Measurements from ENCODE around the gene RUNX1.

Gene RUNX1

GRCh38 chr21:34944015-34944755, 104.9 kb downstream of the RUNX1 start:
- DNase-seq (ENCODE audit: low spot score): no peak

GRCh38 chr21:34942911-34943310, 106.2 kb downstream of the RUNX1 start:
- DNase-seq (ENCODE audit: low spot score): no peak

- no peak for DNase-seq (ENCODE audit: low spot score)
Measured at GRCh38 chr21:34941162-34941561, 107.9 kb downstream of the RUNX1 start.

- DNase-seq (ENCODE audit: low spot score): no peak
Measured at GRCh38 chr21:34939673-34940331, 109.3 kb downstream of the RUNX1 start.

GRCh38 chr21:34938089-34938764, 110.9 kb downstream of the RUNX1 start:
- DNase-seq (ENCODE audit: low spot score): no peak

GRCh38 chr21:34936883-34937563, 112.1 kb downstream of the RUNX1 start:
- no peak for DNase-seq (ENCODE audit: low spot score)

GRCh38 chr21:34936371-34936789, 112.7 kb downstream of the RUNX1 start:
- no peak for DNase-seq (ENCODE audit: low spot score)

- DNase-seq (ENCODE audit: low spot score): no peak
Measured at GRCh38 chr21:34935898-34936297, 113.2 kb downstream of the RUNX1 start.

- DNase-seq (ENCODE audit: low spot score): no peak
Measured at GRCh38 chr21:34935452-34935851, 113.7 kb downstream of the RUNX1 start.

GRCh38 chr21:34934350-34934749, 114.8 kb downstream of the RUNX1 start:
- no peak for DNase-seq (ENCODE audit: low spot score)

GRCh38 chr21:34933609-34934335, 115.3 kb downstream of the RUNX1 start:
- no peak for DNase-seq (ENCODE audit: low spot score)

- DNase-seq (ENCODE audit: low spot score): no peak
Measured at GRCh38 chr21:34932233-34932632, 116.9 kb downstream of the RUNX1 start.

- no peak for DNase-seq (ENCODE audit: low spot score)
Measured at GRCh38 chr21:34930971-34931370, 118.1 kb downstream of the RUNX1 start.

GRCh38 chr21:34928637-34929036, 120.5 kb downstream of the RUNX1 start:
- no peak for DNase-seq (ENCODE audit: low spot score)

GRCh38 chr21:34927992-34928391, 121.1 kb downstream of the RUNX1 start:
- no peak for DNase-seq (ENCODE audit: low spot score)

GRCh38 chr21:34926803-34927467, 122.2 kb downstream of the RUNX1 start:
- DNase-seq (ENCODE audit: low spot score): peak; percentile 15

- DNase-seq (ENCODE audit: low spot score): no peak
Measured at GRCh38 chr21:34925597-34925996, 123.5 kb downstream of the RUNX1 start.

GRCh38 chr21:34924771-34925419, 124.2 kb downstream of the RUNX1 start:
- no peak for DNase-seq (ENCODE audit: low spot score)

- DNase-seq (ENCODE audit: low spot score): no peak
Measured at GRCh38 chr21:34924194-34924593, 124.9 kb downstream of the RUNX1 start.

GRCh38 chr21:34923626-34924025, 125.5 kb downstream of the RUNX1 start:
- DNase-seq (ENCODE audit: low spot score): no peak

GRCh38 chr21:34923202-34923601, 125.9 kb downstream of the RUNX1 start:
- no peak for DNase-seq (ENCODE audit: low spot score)
